Adrenal gland (tissue), 12 donors: ENCODE results near the gene CTSW. TPM values are rescaled to one million over a fixed set of nuclear protein-coding genes. Genes with fewer than 3 reads are reported as not detected.

Experiments
- DNase-seq, 7 donors: peaks; one replicate each; pipeline ENCODE4 v3.0.0-alpha.2; 2019 to 2020
- H3K27ac ChIP-seq, 5 donors: fragments of 200-600 bp; sonication (generic) in 4 of 5; 1 replicate in 3 of 5; 2 replicates in 2 of 5; pipeline versions ENCODE4 v1.5.1 to v1.8.0; 2016 to 2020; ENCODE audit warnings: mild to moderate bottlenecking in 1 of 5
- H3K27me3 ChIP-seq: fragments of 200-600 bp; 2 replicates; pipeline ENCODE4 v1.8.0; 2021
- H3K36me3 ChIP-seq, 2 donors: fragments of 200-600 bp; replicated peaks in 1 of 2; 1 replicate in 1 of 2; 2 replicates in 1 of 2; pipeline versions ENCODE4 v1.5.1 to v1.8.0; 2018 to 2022
- H3K4me1 ChIP-seq, 2 donors: fragments of 200-600 bp; replicated peaks in 1 of 2; 1 replicate in 1 of 2; 2 replicates in 1 of 2; pipeline versions ENCODE4 v1.5.1 to v1.8.0; 2018 to 2021
- H3K4me3 ChIP-seq, 4 donors: fragments of 200-600 bp; sonication (generic) in 3 of 4; one replicate each; pipeline ENCODE4 v1.5.1; 2016 to 2018
- H3K9me3 ChIP-seq, 3 donors: fragments of 200-600 bp; sonication (generic) in 1 of 3; replicated peaks in 1 of 3; 1 replicate in 2 of 3; 2 replicates in 1 of 3; pipeline versions ENCODE4 v1.5.1 to v1.8.0; 2016 to 2021
- POLR2A ChIP-seq, 2 donors: fragments of 450-650 bp; IDR thresholded peaks; one replicate each; pipeline ENCODE4 v1.6.1; 2017; ENCODE audit warnings: antibody characterized with exemption in 2 of 2, mild to moderate bottlenecking in 2 of 2, moderate library complexity in 1 of 2
- WGBS, 4 donors: extraction: QIAGEN DNeasy Blood & Tissue Kit in 2 of 4; methylation state at CpG; one replicate each; pipeline versions ENCODE4 v1.1.5 to v1.1.7; 2013 to 2017; 5-methylcytosine and 5-hydroxymethylcytosine counted together
- intact Hi-C, 2 donors: fragments of 100-400 bp; cut with DNase I; formaldehyde crosslinking; loops; one replicate each; pipeline versions ENCODE4 v1.14.1 to v1.15.0; 2022 to 2023
- polyA plus RNA-seq, 3 donors: library from polyadenylated mRNA; stranded (reverse); fragments of 200-250 nt in 2 of 3; fragments of 350-450 nt in 1 of 3; fragmentation: Illumina TruSeq in 1 of 3; extraction: RNeasy Lipid Tissue Mini Kit (QIAGEN cat#74804) in 1 of 3; gene quantifications; one replicate each; pipeline ENCODE4 v1.2.3, GENCODE V29; 2013 to 2014
- total RNA-seq, 9 donors: library from RNA; depleted of rRNA in 4 of 9; stranded (reverse); fragments of >200 nt in 4 of 9; fragments of 120-200 nt in 1 of 9; fragmentation: NEBNext Ultra II Directional in 1 of 9; extraction: Animal tissue kit (Norgen Biotek cat#: 25700) in 1 of 9; gene quantifications; one replicate each; pipeline versions ENCODE4 v1.1.0 to v1.2.4, GENCODE V29; 2013 to 2023
- TF ChIP-seq, protein P1 (sequence below), 6 experiments: fragments of 450-650 bp in 4 of 6; fragments of 200-600 bp in 2 of 6; sonication (generic) in 1 of 6; IDR thresholded peaks; 1 replicate in 5 of 6; 2 replicates in 1 of 6; pipeline versions ENCODE4 v1.5.1 to v1.8.0; 2016 to 2021; ENCODE audit warnings: antibody characterized with exemption in 6 of 6, mild to moderate bottlenecking in 2 of 6, moderate library complexity in 1 of 6
- donor health status: healthy with polysubstance abuse.
- donor health status: Bipolar disorder and iron deficiency.
- donor health status: DM: yes; HTN: yes; CAD: no.
- donor health status: DM: no; HTN: no; CAD: no.
- donor health status: DM: no; HTN: no; CAD: no.
- donor health status: DM: yes; HTN: yes; CAD: no.

The CTSW gene
- total and polyA plus RNA-seq, 12 donors: 0.28 to 4.8 (median 0.96) TPM; not detected in 2

DNA sequence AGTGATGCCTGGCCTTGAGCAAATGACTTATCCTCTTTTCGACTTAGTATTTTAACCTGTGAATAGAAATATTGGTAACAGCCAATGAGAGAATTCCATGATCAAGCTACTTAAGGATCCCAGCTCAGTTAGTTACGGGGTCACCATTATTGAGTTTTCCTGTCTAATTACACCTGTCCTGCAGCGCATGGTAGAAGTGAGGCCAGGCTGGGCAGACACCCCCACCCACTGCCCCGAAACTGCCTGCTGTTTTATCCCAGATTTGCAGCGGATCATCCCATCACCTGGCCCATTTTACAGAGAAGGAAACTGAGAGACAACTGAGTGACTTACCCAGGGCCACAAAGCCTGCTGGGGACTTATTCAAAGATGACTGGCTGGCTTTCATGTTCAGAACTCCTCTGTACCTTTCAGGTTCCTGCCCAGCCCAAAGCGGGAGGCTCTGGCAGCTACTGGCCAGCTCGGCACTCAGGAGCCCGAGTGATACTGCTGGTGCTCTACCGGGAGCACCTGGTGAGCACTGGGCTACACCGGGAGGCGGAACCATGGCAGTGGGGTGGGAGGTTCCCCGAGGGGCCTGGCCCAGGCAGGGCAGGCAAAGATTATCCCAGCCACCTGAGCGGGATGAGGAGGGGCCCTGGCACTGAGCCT is 18.0 kb upstream of the CTSW start:
- Histone ChIP-seq H3K4me1 (peaks cover 16 to 22% of the 10 kb centered on the region in 2 donors), H3K36me3 (peaks cover 0 to 46% of the 10 kb centered on the region in 2 donors), H3K27ac (peak overlapping the region in 1 of 5 donors; percentile 99), H3K27me3 (no peaks in the 10 kb centered on the region), H3K4me3 (peak overlapping the region in 1 of 4 donors; percentile 100), H3K9me3 (no peaks in the 10 kb centered on the region)
- TF ChIP-seq POLR2A (IDR thresholded peaks at IDR 0.05): no peak
- TF ChIP-seq, protein P1, sequence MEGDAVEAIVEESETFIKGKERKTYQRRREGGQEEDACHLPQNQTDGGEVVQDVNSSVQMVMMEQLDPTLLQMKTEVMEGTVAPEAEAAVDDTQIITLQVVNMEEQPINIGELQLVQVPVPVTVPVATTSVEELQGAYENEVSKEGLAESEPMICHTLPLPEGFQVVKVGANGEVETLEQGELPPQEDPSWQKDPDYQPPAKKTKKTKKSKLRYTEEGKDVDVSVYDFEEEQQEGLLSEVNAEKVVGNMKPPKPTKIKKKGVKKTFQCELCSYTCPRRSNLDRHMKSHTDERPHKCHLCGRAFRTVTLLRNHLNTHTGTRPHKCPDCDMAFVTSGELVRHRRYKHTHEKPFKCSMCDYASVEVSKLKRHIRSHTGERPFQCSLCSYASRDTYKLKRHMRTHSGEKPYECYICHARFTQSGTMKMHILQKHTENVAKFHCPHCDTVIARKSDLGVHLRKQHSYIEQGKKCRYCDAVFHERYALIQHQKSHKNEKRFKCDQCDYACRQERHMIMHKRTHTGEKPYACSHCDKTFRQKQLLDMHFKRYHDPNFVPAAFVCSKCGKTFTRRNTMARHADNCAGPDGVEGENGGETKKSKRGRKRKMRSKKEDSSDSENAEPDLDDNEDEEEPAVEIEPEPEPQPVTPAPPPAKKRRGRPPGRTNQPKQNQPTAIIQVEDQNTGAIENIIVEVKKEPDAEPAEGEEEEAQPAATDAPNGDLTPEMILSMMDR (IDR thresholded peaks at IDR 0.05): no peak
- intact Hi-C loops: no loop called here
- peak in 5 of 7 donors; percentile 9 to 57 (median 33) for DNase-seq
- 76 to 88% (median 86%) methylated on average over 5 to 13 of the region's 13 CpGs for WGBS, 4 donors

DNA sequence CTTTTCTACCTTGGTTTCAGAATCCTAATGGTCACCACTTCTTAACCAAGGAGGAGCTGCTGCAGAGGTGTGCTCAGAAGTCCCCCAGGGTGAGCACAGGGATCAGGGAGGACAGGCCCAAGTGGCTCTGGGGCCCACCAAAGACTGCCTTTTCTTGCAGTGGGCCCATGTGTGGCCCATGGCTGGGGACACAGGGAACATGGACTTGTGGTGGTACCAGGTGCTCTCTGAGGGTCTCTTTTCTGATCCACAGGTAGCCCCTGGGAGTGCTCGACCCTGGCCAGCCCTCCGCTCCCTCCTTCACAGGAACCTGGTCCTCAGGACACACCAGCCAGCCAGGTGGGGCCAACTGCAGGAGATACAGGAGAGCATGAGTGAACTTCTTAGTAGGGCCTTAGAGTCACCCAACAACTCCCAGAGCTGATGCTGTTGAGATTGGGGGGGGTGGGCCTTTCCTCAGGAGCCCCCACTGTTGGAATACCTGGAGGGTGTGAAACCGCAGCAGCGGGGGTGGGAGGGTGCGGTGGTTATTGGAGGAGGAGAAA is 17.4 kb upstream of the CTSW start:
- WGBS, 4 donors: 74 to 96% (median 82%) methylated on average over 3 to 5 of the region's 5 CpGs
- TF ChIP-seq, protein P1 (IDR thresholded peaks at IDR 0.05): no peak
- no peak for TF ChIP-seq POLR2A (IDR thresholded peaks at IDR 0.05)
- intact Hi-C loops: no loop called here
- Histone ChIP-seq H3K27ac (no peak overlapping the region), H3K4me3 (no peak overlapping the region), H3K4me1 (peaks cover 16 to 21% of the 10 kb centered on the region in 2 donors), H3K36me3 (peaks cover 0 to 53% of the 10 kb centered on the region in 2 donors), H3K9me3 (no peaks in the 10 kb centered on the region), H3K27me3 (no peaks in the 10 kb centered on the region)
- peak in 5 of 7 donors; percentile 18 to 31 (median 20) for DNase-seq

DNA sequence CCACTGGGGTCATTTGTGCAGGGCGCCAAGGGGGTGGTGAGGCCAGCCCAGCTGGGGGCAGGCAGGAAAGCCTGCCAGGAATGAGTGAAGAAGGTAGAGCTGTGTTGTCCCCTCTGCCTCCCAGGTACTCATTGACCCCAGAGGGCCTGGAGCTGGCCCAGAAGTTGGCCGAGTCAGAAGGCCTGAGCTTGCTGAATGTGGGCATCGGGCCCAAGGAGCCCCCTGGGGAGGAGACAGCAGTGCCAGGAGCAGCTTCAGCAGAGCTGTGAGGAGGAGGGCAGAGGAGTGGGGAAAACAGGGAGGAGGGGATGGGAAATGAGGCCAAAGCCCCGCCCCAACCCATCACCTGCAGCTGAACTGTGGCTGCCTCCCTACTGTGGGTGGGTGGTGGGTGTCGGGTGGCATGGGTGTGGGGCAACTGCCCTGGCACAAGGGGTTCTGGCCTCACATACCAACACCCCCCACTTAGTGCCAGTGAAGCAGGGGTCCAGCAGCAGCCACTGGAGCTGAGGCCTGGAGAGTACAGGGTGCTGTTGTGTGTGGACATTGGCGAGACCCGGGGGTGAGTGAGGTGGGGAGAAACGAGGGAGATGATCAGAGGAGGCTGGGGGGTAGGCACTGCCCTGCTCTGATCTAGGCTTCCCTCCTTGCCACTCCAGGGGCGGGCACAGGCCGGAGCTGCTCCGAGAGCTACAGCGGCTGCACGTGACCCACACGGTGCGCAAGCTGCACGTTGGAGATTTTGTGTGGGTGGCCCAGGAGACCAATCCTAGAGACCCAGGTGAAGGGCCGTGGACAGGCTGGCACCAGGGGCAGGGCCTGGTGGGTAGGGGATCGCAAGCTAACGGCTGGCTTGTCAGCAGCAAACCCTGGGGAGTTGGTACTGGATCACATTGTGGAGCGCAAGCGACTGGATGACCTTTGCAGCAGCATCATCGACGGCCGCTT is 16.4 kb upstream of the CTSW start:
- intact Hi-C loops: no loop called here
- Histone ChIP-seq H3K27me3 (no peaks in the 10 kb centered on the region), H3K36me3 (peaks cover 0 to 62% of the 10 kb centered on the region in 2 donors), H3K9me3 (no peaks in the 10 kb centered on the region), H3K27ac (no peak overlapping the region), H3K4me3 (no peak overlapping the region), H3K4me1 (peaks cover 16 to 21% of the 10 kb centered on the region in 2 donors)
- TF ChIP-seq POLR2A (IDR thresholded peaks at IDR 0.05): no peak
- TF ChIP-seq, protein P1 (IDR thresholded peaks at IDR 0.05): no peak
- peak in 5 of 7 donors; percentile 16 to 31 (median 22) for DNase-seq
- WGBS, 4 donors: 85 to 92% (median 91%) methylated on average over 12 to 24 of the region's 24 CpGs
